H9 (cell line): ENCODE data around the gene KRT34. TPM values are rescaled to one million over a fixed set of nuclear protein-coding genes. Genes with fewer than 3 reads are reported as not detected.

ENCODE experiments used
- DNase-seq: peaks from one replicate; pipeline ENCODE4 v3.0.0-alpha.2; 2017
- H2AFZ ChIP-seq: one replicate; pipeline ENCODE4 v1.6.1; 2013; ENCODE audit warnings: mild to moderate bottlenecking, low read length, control low read depth, moderate library complexity
- H2AK5ac ChIP-seq: 2 replicates; pipeline ENCODE4 v1.6.1; 2013; ENCODE audit warnings: low read length, control low read depth, mixed read lengths; ENCODE audit not compliant: insufficient read length
- H2BK120ac ChIP-seq: one replicate; pipeline ENCODE4 v1.6.1; 2013; ENCODE audit warnings: low read depth, mild to moderate bottlenecking, low read length, control low read depth, inconsistent platforms; ENCODE audit not compliant: poor library complexity, severe bottlenecking
- H2BK12ac ChIP-seq: 2 replicates; pipeline ENCODE4 v1.6.1; 2013; ENCODE audit warnings: low read length, control low read depth, mixed read lengths, low read depth; ENCODE audit not compliant: insufficient read length
- H2BK15ac ChIP-seq: 2 replicates; pipeline ENCODE4 v1.6.1; 2013; ENCODE audit warnings: low read depth, low read length, control low read depth
- H2BK20ac ChIP-seq: one replicate; pipeline ENCODE4 v1.6.1; 2013; ENCODE audit warnings: low read depth, mild to moderate bottlenecking, low read length, control low read depth, inconsistent platforms; ENCODE audit not compliant: poor library complexity, severe bottlenecking
- H2BK5ac ChIP-seq: 2 replicates; pipeline ENCODE4 v1.6.1; 2013; ENCODE audit warnings: low read length, control low read depth, mixed read lengths; ENCODE audit not compliant: insufficient read length
- H3K14ac ChIP-seq: 2 replicates; pipeline ENCODE4 v1.6.1; 2013; ENCODE audit warnings: low read length, control low read depth; ENCODE audit not compliant: insufficient read depth
- H3K18ac ChIP-seq: 2 replicates; pipeline ENCODE4 v1.6.1; 2013; ENCODE audit warnings: low read depth, mild to moderate bottlenecking, mixed read lengths, low read length, control low read depth; ENCODE audit not compliant: insufficient read length
- H3K23ac ChIP-seq: 2 replicates; pipeline ENCODE4 v1.6.1; 2013; ENCODE audit warnings: low read length, control low read depth, mixed read lengths, low read depth; ENCODE audit not compliant: insufficient read length
- H3K23me2 ChIP-seq: 2 replicates; pipeline ENCODE4 v1.6.1; 2013; ENCODE audit warnings: low read depth, mild to moderate bottlenecking, mixed read lengths, low read length, control low read depth; ENCODE audit not compliant: insufficient read length, poor library complexity, severe bottlenecking
- H3K27ac ChIP-seq: 2 replicates; pipeline ENCODE4 v1.5.1; 2013; ENCODE audit warnings: low read length, control low read depth, mixed read lengths, low read depth; ENCODE audit not compliant: insufficient read length
- H3K27me3 ChIP-seq: 2 replicates; pipeline ENCODE4 v1.6.1; 2013; ENCODE audit warnings: low read length, control low read depth, inconsistent platforms; ENCODE audit not compliant: insufficient read depth
- H3K4ac ChIP-seq: 2 replicates; pipeline ENCODE4 v1.6.1; 2013; ENCODE audit warnings: low read depth, mild to moderate bottlenecking, control low read depth, inconsistent platforms, low read length, moderate library complexity
- H3K4me1 ChIP-seq: 2 replicates; pipeline ENCODE4 v1.6.1; 2013; ENCODE audit warnings: low read length, control low read depth, inconsistent platforms; ENCODE audit not compliant: insufficient read depth
- H3K4me2 ChIP-seq: 2 replicates; pipeline ENCODE4 v1.6.1; 2013; ENCODE audit warnings: low read length, control low read depth, mixed read lengths; ENCODE audit not compliant: insufficient read length, insufficient read depth
- H3K56ac ChIP-seq: 2 replicates; pipeline ENCODE4 v1.6.1; 2013; ENCODE audit warnings: low read depth, mild to moderate bottlenecking, mixed read lengths, low read length, control low read depth; ENCODE audit not compliant: insufficient read length
- H3K79me1 ChIP-seq: 2 replicates; pipeline ENCODE4 v1.6.1; 2013; ENCODE audit warnings: low read depth, mild to moderate bottlenecking, moderate library complexity, low read length, control low read depth, inconsistent platforms; ENCODE audit not compliant: insufficient read depth, poor library complexity, severe bottlenecking
- H3K79me2 ChIP-seq: 2 replicates; pipeline ENCODE4 v1.6.1; 2013; ENCODE audit warnings: low read length, control low read depth, inconsistent platforms; ENCODE audit not compliant: insufficient read depth
- H3K9ac ChIP-seq: 2 replicates; pipeline ENCODE4 v1.6.1; 2013; ENCODE audit warnings: low read length, control low read depth, mixed read lengths; ENCODE audit not compliant: insufficient read length; ENCODE audit errors: extremely low read depth
- H3K9me3 ChIP-seq: one replicate; pipeline ENCODE4 v1.6.1; 2013; ENCODE audit warnings: low read depth, low read length, inconsistent platforms; ENCODE audit not compliant: control insufficient read depth
- H3T11ph ChIP-seq: one replicate; pipeline ENCODE4 v1.6.1; 2013; ENCODE audit warnings: mild to moderate bottlenecking, low read length, control low read depth, inconsistent platforms
- H4K20me1 ChIP-seq: one replicate; pipeline ENCODE4 v1.6.1; 2013; ENCODE audit not compliant: control insufficient read depth, insufficient read length, insufficient read depth
- H4K5ac ChIP-seq: 2 replicates; pipeline ENCODE4 v1.6.1; 2013; ENCODE audit warnings: low read depth, mild to moderate bottlenecking, mixed read lengths, low read length, control low read depth; ENCODE audit not compliant: insufficient read length
- H4K8ac ChIP-seq: replicated peaks from 2 replicates; pipeline ENCODE4 v1.6.1; 2013; ENCODE audit warnings: low read length, control low read depth, mixed read lengths, low read depth; ENCODE audit not compliant: insufficient read length
- H4K91ac ChIP-seq: 2 replicates; pipeline ENCODE4 v1.6.1; 2013; ENCODE audit warnings: low read depth, mild to moderate bottlenecking, moderate library complexity, mixed read lengths, low read length, control low read depth; ENCODE audit not compliant: insufficient read length
- H3K27ac Mint-ChIP-seq, 3 experiments: 2 replicates in 2 of 3; 3 replicates in 1 of 3; pipeline ENCODE4 v1.8.0; 2020 to 2021; ENCODE audit warnings: mixed read lengths in 3 of 3, mild to moderate bottlenecking in 1 of 3, moderate library complexity in 1 of 3
- H3K27me3 Mint-ChIP-seq: 2 replicates; pipeline ENCODE4 v1.8.0; 2021; ENCODE audit warnings: low read depth, mild to moderate bottlenecking, moderate library complexity, mixed read lengths
- H3K36me3 Mint-ChIP-seq, 3 experiments: 2 replicates in 2 of 3; 3 replicates in 1 of 3; pipeline ENCODE4 v1.8.0; 2020 to 2021; ENCODE audit warnings: low read depth in 3 of 3, mixed read lengths in 3 of 3; ENCODE audit not compliant: insufficient read depth in 1 of 3
- H3K4me1 Mint-ChIP-seq, 2 experiments: 2 replicates each; pipeline ENCODE4 v1.8.0; 2020; ENCODE audit warnings: mixed read lengths in 2 of 2
- H3K4me3 Mint-ChIP-seq, 2 experiments: 2 replicates in 1 of 2; 3 replicates in 1 of 2; pipeline ENCODE4 v1.8.0; 2020 to 2021; ENCODE audit warnings: mild to moderate bottlenecking in 2 of 2, mixed read lengths in 2 of 2, moderate library complexity in 1 of 2
- H3K9me3 Mint-ChIP-seq, 2 experiments: 2 replicates in 1 of 2; 3 replicates in 1 of 2; pipeline ENCODE4 v1.8.0; 2020; ENCODE audit warnings: mild to moderate bottlenecking in 2 of 2, mixed read lengths in 2 of 2, moderate library complexity in 1 of 2
- CTCF ChIP-seq: fragments of 200-600 bp; sonication (generic); conservative IDR thresholded peaks from 3 replicates; pipeline ENCODE4 v1.8.0; 2021; ENCODE audit warnings: antibody characterized with exemption, mild to moderate bottlenecking
- WGBS: extraction: QIAGEN DNeasy Blood & Tissue Kit; methylation state at CpG from one replicate; pipeline ENCODE4 v1.1.7; 2013; ENCODE audit warnings: missing lambda C conversion rate, low lambda C conversion rate, mixed read lengths; ENCODE audit not compliant: insufficient read length; ENCODE audit errors: extremely low coverage; 5-methylcytosine and 5-hydroxymethylcytosine counted together
- total RNA-seq: library from RNA; stranded (reverse); gene quantifications from 2 replicates; pipeline ENCODE4 v1.2.1, GENCODE V29; 2021

KRT34 gene
- total RNA-seq, 1 experiment from 2014 or later: not detected

- no peaks in the 10 kb centered on the region for H3K27me3 Mint-ChIP-seq
- Histone ChIP-seq H2BK20ac (no peak overlapping the region), H3K4me2 (no peak overlapping the region), H3K56ac (no peak overlapping the region), H4K20me1 (no peaks in the 10 kb centered on the region), H3K14ac (no peak overlapping the region), H2AFZ (no peak overlapping the region), H4K5ac (no peak overlapping the region), H3K79me1 (no peaks in the 10 kb centered on the region), H3K23me2 (no peaks in the 10 kb centered on the region), H3K9me3 (no peaks in the 10 kb centered on the region), H4K8ac (no peak overlapping the region), H3K18ac (no peak overlapping the region), H2BK15ac (no peak overlapping the region), H3K79me2 (no peaks in the 10 kb centered on the region), H4K91ac (no peak overlapping the region), H2BK12ac (no peak overlapping the region), H3K9ac (no peak overlapping the region), H3K4ac (no peak overlapping the region), H3T11ph (no peak overlapping the region), H3K27ac (no peak overlapping the region), H3K27me3 (no peaks in the 10 kb centered on the region), H3K4me1 (no peaks in the 10 kb centered on the region), H2BK5ac (no peak overlapping the region), H2AK5ac (no peak overlapping the region), H2BK120ac (no peak overlapping the region), H3K23ac (no peak overlapping the region)
- no peak for TF ChIP-seq CTCF
- H3K4me1 Mint-ChIP-seq: peaks cover 0 to 3% of the 10 kb centered on the region in 2 experiments; a peak in 1 of 4 replicates
- H3K9me3 Mint-ChIP-seq: peaks cover 0 to 10% of the 10 kb centered on the region in 2 experiments; a peak in 3 of 5 replicates
- no peak for DNase-seq
- H3K27ac Mint-ChIP-seq: no peak overlapping the region
- WGBS: no CpG with 5 or more reads among the region's 7 CpGs
- H3K36me3 Mint-ChIP-seq: 0 out of 7 replicates have a peak, but pooled peaks cover 0 to 2% (median 0%) of the 10 kb centered on the region in 3 experiments
- no peak overlapping the region for H3K4me3 Mint-ChIP-seq
Observed at GRCh38 chr17:41390411-41390938, 8.4 kb upstream of the KRT34 start.
